CD14-positive monocyte (primary cell): ENCODE measurements around the gene COL25A1. TPM values are rescaled to one million over a fixed set of nuclear protein-coding genes. Genes with fewer than 3 reads are reported as not detected.

Experiments
- DNase-seq, 3 donors: peaks; one replicate each; pipeline ENCODE4 v3.0.0-alpha.2; 2011 to 2022
- H2AFZ ChIP-seq: 2 replicates; pipeline ENCODE4 v1.6.0; 2012; ENCODE audit warnings: mild to moderate bottlenecking, low read depth, low read length, inconsistent platforms; ENCODE audit not compliant: insufficient read depth, poor library complexity, severe bottlenecking
- H3K27ac ChIP-seq, 2 donors: 1 replicate in 1 of 2; 2 replicates in 1 of 2; pipeline ENCODE4 v1.5.1; 2012 to 2013; ENCODE audit warnings: low read length in 2 of 2, control low read depth in 1 of 2, inconsistent platforms in 1 of 2, low read depth in 1 of 2, mild to moderate bottlenecking in 1 of 2
- H3K27me3 ChIP-seq, 2 donors: one replicate each; pipeline versions ENCODE4 v1.6.0 to v1.6.1; 2011 to 2013; ENCODE audit warnings: low read length in 2 of 2; ENCODE audit not compliant: control insufficient read depth in 2 of 2, insufficient read depth in 2 of 2
- H3K36me3 ChIP-seq, 2 donors: replicated peaks in 1 of 2; 1 replicate in 1 of 2; 2 replicates in 1 of 2; pipeline versions ENCODE4 v1.5.1 to v1.6.1; 2012 to 2013; ENCODE audit warnings: low read length in 2 of 2, control low read depth in 1 of 2, inconsistent platforms in 1 of 2, mild to moderate bottlenecking in 1 of 2; ENCODE audit not compliant: insufficient read depth in 2 of 2, control insufficient read depth in 1 of 2
- H3K4me1 ChIP-seq, 2 donors: 1 replicate in 1 of 2; 2 replicates in 1 of 2; pipeline versions ENCODE4 v1.5.1 to v1.6.1; 2012 to 2013; ENCODE audit warnings: low read length in 2 of 2, control low read depth in 1 of 2, inconsistent platforms in 1 of 2, mild to moderate bottlenecking in 1 of 2, moderate library complexity in 1 of 2; ENCODE audit not compliant: insufficient read depth in 2 of 2, control insufficient read depth in 1 of 2
- H3K4me2 ChIP-seq: replicated peaks from 2 replicates; pipeline ENCODE3; 2012; ENCODE audit warnings: low read length, moderate library complexity, mild to moderate bottlenecking; ENCODE audit not compliant: poor library complexity, severe bottlenecking; ENCODE audit errors: extremely low read depth
- H3K4me3 ChIP-seq, 3 experiments: fragments of 200-600 bp in 1 of 3; sonication (generic) in 1 of 3; replicated peaks in 1 of 3; 1 replicate in 2 of 3; 2 replicates in 1 of 3; pipeline ENCODE4 v1.5.1; 2011 to 2013; ENCODE audit warnings: low read length in 3 of 3, mild to moderate bottlenecking in 3 of 3, control low read depth in 2 of 3, low read depth in 2 of 3, inconsistent platforms in 1 of 3, moderate library complexity in 1 of 3
- H3K79me2 ChIP-seq: 2 replicates; pipeline ENCODE4 v1.6.0; 2012; ENCODE audit warnings: mild to moderate bottlenecking, control low read depth, inconsistent platforms, low read length, moderate library complexity; ENCODE audit not compliant: insufficient read depth
- H3K9ac ChIP-seq: 2 replicates; pipeline ENCODE4 v1.6.0; 2017; ENCODE audit warnings: low read length, mild to moderate bottlenecking; ENCODE audit not compliant: insufficient read depth, poor library complexity, severe bottlenecking
- H3K9me3 ChIP-seq, 2 donors: replicated peaks in 1 of 2; 1 replicate in 1 of 2; 2 replicates in 1 of 2; pipeline versions ENCODE4 v1.5.1 to v1.6.1; 2012 to 2013; ENCODE audit warnings: low read length in 2 of 2, control low read depth in 1 of 2; ENCODE audit not compliant: control insufficient read depth in 1 of 2, insufficient read depth in 1 of 2
- H4K20me1 ChIP-seq: 2 replicates; pipeline ENCODE4 v1.6.0; 2012; ENCODE audit warnings: mild to moderate bottlenecking, low read length, control low read depth, moderate library complexity; ENCODE audit not compliant: insufficient read depth
- H3K27ac Mint-ChIP-seq, 7 donors: one replicate each; pipeline ENCODE4 v1.8.0; 2020; ENCODE audit warnings: mild to moderate bottlenecking in 7 of 7, mixed read lengths in 7 of 7, moderate library complexity in 6 of 7, inconsistent platforms in 2 of 7
- H3K27me3 Mint-ChIP-seq, 3 donors: one replicate each; pipeline ENCODE4 v1.8.0; 2021 to 2022; ENCODE audit warnings: low read depth in 3 of 3, mild to moderate bottlenecking in 3 of 3, mixed read lengths in 3 of 3, moderate library complexity in 3 of 3, inconsistent platforms in 1 of 3
- H3K36me3 Mint-ChIP-seq, 2 donors: one replicate each; pipeline ENCODE4 v1.8.0; 2020; ENCODE audit warnings: mixed read lengths in 2 of 2, inconsistent platforms in 1 of 2, mild to moderate bottlenecking in 1 of 2
- H3K4me1 Mint-ChIP-seq: one replicate; pipeline ENCODE4 v1.8.0; 2020; ENCODE audit warnings: mild to moderate bottlenecking, mixed read lengths
- H3K4me3 Mint-ChIP-seq, 2 donors: one replicate each; pipeline ENCODE4 v1.8.0; 2020; ENCODE audit warnings: mild to moderate bottlenecking in 2 of 2, mixed read lengths in 2 of 2, moderate library complexity in 1 of 2
- H3K9me3 Mint-ChIP-seq, 7 donors: one replicate each; pipeline ENCODE4 v1.8.0; 2020 to 2022; ENCODE audit warnings: mixed read lengths in 7 of 7, mild to moderate bottlenecking in 6 of 7, moderate library complexity in 6 of 7, inconsistent platforms in 2 of 7
- CTCF ChIP-seq: fragments of 200-600 bp; IDR thresholded peaks from one replicate; pipeline ENCODE4 v1.8.0; 2022; ENCODE audit warnings: antibody characterized with exemption, mild to moderate bottlenecking
- WGBS: methylation state at CpG from one replicate; pipeline ENCODE4 v1.1.5; 2013; ENCODE audit warnings: missing lambda C conversion rate; ENCODE audit not compliant: insufficient coverage; 5-methylcytosine and 5-hydroxymethylcytosine counted together
- intact Hi-C, 2 donors: fragments of 100-400 bp; cut with micrococcal nuclease; formaldehyde crosslinking; loops; one replicate each; pipeline versions ENCODE4 v1.15.0 to v1.15.1; 2023
- polyA plus RNA-seq, 3 donors: library from polyadenylated mRNA; depleted of rRNA in 1 of 3; unstranded in 2 of 3; stranded (reverse) in 1 of 3; fragments of 300-500 nt in 2 of 3; fragments of >200 nt in 1 of 3; fragmentation: Illumina TruSeq in 2 of 3; gene quantifications; 1 replicate in 2 of 3; 2 replicates in 1 of 3; pipeline ENCODE4 v1.2.3, GENCODE V29; 2012 to 2021

Gene COL25A1
- polyA plus RNA-seq, 3 donors: not detected

- H4K20me1 ChIP-seq: no peaks in the 10 kb centered on the region
- no peak overlapping the region for H3K4me3 ChIP-seq
- no peak overlapping the region for H3K9ac ChIP-seq
- no peak for TF ChIP-seq CTCF
- H3K9me3 ChIP-seq: no peaks in the 10 kb centered on the region
- Mint-ChIP-seq H3K4me1 (no peaks in the 10 kb centered on the region), H3K27me3 (peaks cover 0 to 1% (median 0%) of the 10 kb centered on the region in 3 donors), H3K4me3 (no peak overlapping the region), H3K36me3 (no peaks in the 10 kb centered on the region), H3K9me3 (peaks cover 0 to 4% (median under 1%) of the 10 kb centered on the region in 7 donors), H3K27ac (no peak overlapping the region)
- no peaks in the 10 kb centered on the region for H3K36me3 ChIP-seq
- H3K4me1 ChIP-seq: no peaks in the 10 kb centered on the region
- intact Hi-C loops: no loop called here
- no peaks in the 10 kb centered on the region for H3K27me3 ChIP-seq
- H3K27ac ChIP-seq: no peak overlapping the region
- H3K79me2 ChIP-seq: no peaks in the 10 kb centered on the region
- H2AFZ ChIP-seq: no peak overlapping the region
- no peak for DNase-seq
- H3K4me2 ChIP-seq: no peak overlapping the region
These were observed 131.4 kb downstream of the COL25A1 start for GRCh38 chr4:109171070-109171469.

- Mint-ChIP-seq H3K4me1 (no peaks in the 10 kb centered on the region), H3K36me3 (no peaks in the 10 kb centered on the region), H3K27ac (no peak overlapping the region), H3K27me3 (peaks cover 0 to 1% (median 0%) of the 10 kb centered on the region in 3 donors), H3K4me3 (no peak overlapping the region), H3K9me3 (peaks cover 0 to 2% (median 0%) of the 10 kb centered on the region in 7 donors)
- Histone ChIP-seq H2AFZ (no peak overlapping the region), H3K4me1 (no peaks in the 10 kb centered on the region), H3K79me2 (no peaks in the 10 kb centered on the region), H3K36me3 (no peaks in the 10 kb centered on the region), H3K9ac (no peak overlapping the region), H3K4me3 (no peak overlapping the region), H3K9me3 (no peaks in the 10 kb centered on the region), H4K20me1 (no peaks in the 10 kb centered on the region), H3K27ac (no peak overlapping the region), H3K4me2 (no peak overlapping the region), H3K27me3 (no peaks in the 10 kb centered on the region)
- intact Hi-C loops: no loop called here
- no peak for DNase-seq
- no CpG with 5 or more reads among the region's 1 CpG for WGBS
- no peak for TF ChIP-seq CTCF
These were observed 133.3 kb downstream of the COL25A1 start for GRCh38 chr4:109169170-109169569.
